WTC11 (cell line): ENCODE results near the gene PSMF1. TPM values are rescaled to one million over a fixed set of nuclear protein-coding genes. Genes with fewer than 3 reads are reported as not detected.

Experiments
- ATAC-seq: fragments of 200-7000 bp; cut with Tn5 transposase; 2 replicates; pipeline ENCODE4 v1.10.0; 2021; ENCODE audit warnings: mild to moderate bottlenecking, moderate library complexity
- CTCF ChIA-PET: fragments of 300-600 bp; sonication (Branson Sonifier 250); formaldehyde crosslinking; loops from one replicate; lab custom pipeline; 2021; ENCODE audit warnings: antibody characterized with exemption; lab: Charles Lee
- POLR2A ChIA-PET: fragments of 350-600 bp; sonication (Branson Sonifier 250); formaldehyde crosslinking; loops from one replicate; lab custom pipeline; 2021; ENCODE audit warnings: antibody characterized with exemption; lab: Charles Lee
- DNase-seq: peaks from one replicate; pipeline ENCODE4 v3.0.0; 2021; ENCODE audit warnings: low spot score
- H3K27ac Mint-ChIP-seq: 2 replicates; pipeline ENCODE4 v1.8.0; 2021; ENCODE audit warnings: mixed read lengths
- H3K27me3 Mint-ChIP-seq: 2 replicates; pipeline ENCODE4 v1.8.0; 2021; ENCODE audit warnings: low read depth, mild to moderate bottlenecking, moderate library complexity, mixed read lengths
- H3K36me3 Mint-ChIP-seq: 2 replicates; pipeline ENCODE4 v1.8.0; 2021; ENCODE audit warnings: mixed read lengths
- H3K4me1 Mint-ChIP-seq: 2 replicates; pipeline ENCODE4 v1.8.0; 2022; ENCODE audit warnings: mixed read lengths
- H3K4me3 Mint-ChIP-seq: 2 replicates; pipeline ENCODE4 v1.8.0; 2021; ENCODE audit warnings: mild to moderate bottlenecking, moderate library complexity, mixed read lengths
- H3K9me3 Mint-ChIP-seq: 2 replicates; pipeline ENCODE4 v1.8.0; 2021; ENCODE audit warnings: mixed read lengths
- ATF2 ChIP-seq: sonication (generic); formaldehyde crosslinking; IDR thresholded peaks from 2 replicates; pipeline ENCODE4 v1.8.1; 2022; ENCODE audit warnings: low read depth, missing genetic modification reagents, borderline replicate concordance
- E2F1 ChIP-seq: sonication (generic); formaldehyde crosslinking; IDR thresholded peaks from 2 replicates; pipeline ENCODE4 v1.8.0; 2022; ENCODE audit warnings: mild to moderate bottlenecking, missing genetic modification reagents
- E2F5 ChIP-seq: sonication (generic); formaldehyde crosslinking; IDR thresholded peaks from 2 replicates; pipeline ENCODE4 v1.8.1; 2022; ENCODE audit warnings: mild to moderate bottlenecking, moderate library complexity, missing genetic modification reagents
- FOXK1 ChIP-seq: sonication (generic); formaldehyde crosslinking; IDR thresholded peaks from 2 replicates; pipeline ENCODE4 v1.8.0; 2022; ENCODE audit warnings: mild to moderate bottlenecking, moderate library complexity, missing genetic modification reagents
- FOXP4 ChIP-seq: sonication (generic); formaldehyde crosslinking; IDR thresholded peaks from 2 replicates; pipeline ENCODE4 v1.8.0; 2022; ENCODE audit warnings: mild to moderate bottlenecking, missing genetic modification reagents
- GABPB1 ChIP-seq: sonication (generic); formaldehyde crosslinking; IDR thresholded peaks from 2 replicates; pipeline ENCODE4 v1.8.1; 2023; ENCODE audit warnings: mild to moderate bottlenecking, missing genetic modification reagents
- GTF2I ChIP-seq: fragments of 250-450 bp; sonication (Bioruptor Pico); conservative IDR thresholded peaks from 2 replicates; pipeline ENCODE4 v1.4.0; 2021; ENCODE audit warnings: mild to moderate bottlenecking
- IRF1 ChIP-seq: sonication (generic); formaldehyde crosslinking; IDR thresholded peaks from 2 replicates; pipeline ENCODE4 v1.8.0; 2023; ENCODE audit warnings: missing genetic modification reagents
- JUN ChIP-seq: sonication (generic); formaldehyde crosslinking; IDR thresholded peaks from 2 replicates; pipeline ENCODE4 v1.8.0; 2023; ENCODE audit warnings: mild to moderate bottlenecking, missing genetic modification reagents
- KAT7 ChIP-seq: sonication (generic); formaldehyde crosslinking; IDR thresholded peaks from 2 replicates; pipeline ENCODE4 v1.8.1; 2023; ENCODE audit warnings: missing genetic modification reagents, mild to moderate bottlenecking, borderline replicate concordance
- MAX ChIP-seq: sonication (generic); formaldehyde crosslinking; IDR thresholded peaks from 2 replicates; pipeline ENCODE4 v1.8.0; 2022; ENCODE audit warnings: mild to moderate bottlenecking, missing genetic modification reagents
- MLX ChIP-seq: sonication (generic); formaldehyde crosslinking; IDR thresholded peaks from 2 replicates; pipeline ENCODE4 v1.8.1; 2023; ENCODE audit warnings: mild to moderate bottlenecking, missing genetic modification reagents, moderate library complexity
- NFYB ChIP-seq: sonication (generic); formaldehyde crosslinking; conservative IDR thresholded peaks from 2 replicates; pipeline ENCODE4 v1.8.0; 2022; ENCODE audit warnings: low read depth, missing genetic modification reagents
- NR1H2 ChIP-seq: sonication (generic); formaldehyde crosslinking; IDR thresholded peaks from 2 replicates; pipeline ENCODE4 v1.9.0; 2021; ENCODE audit warnings: mild to moderate bottlenecking, moderate library complexity, missing genetic modification reagents
- NR3C1 ChIP-seq: sonication (generic); formaldehyde crosslinking; conservative IDR thresholded peaks from 2 replicates; pipeline ENCODE4 v1.8.1; 2023; ENCODE audit warnings: low read depth, mild to moderate bottlenecking, missing genetic modification reagents
- TEAD1 ChIP-seq: sonication (generic); formaldehyde crosslinking; IDR thresholded peaks from 2 replicates; pipeline ENCODE4 v1.8.0; 2022; ENCODE audit warnings: mild to moderate bottlenecking, missing genetic modification reagents
- USF2 ChIP-seq: sonication (generic); formaldehyde crosslinking; IDR thresholded peaks from 2 replicates; pipeline ENCODE4 v1.8.1; 2023; ENCODE audit warnings: mild to moderate bottlenecking, missing genetic modification reagents, moderate library complexity
- ZNF138 ChIP-seq: sonication (generic); formaldehyde crosslinking; conservative IDR thresholded peaks from 2 replicates; pipeline ENCODE4 v1.8.1; 2022; ENCODE audit warnings: mild to moderate bottlenecking, moderate library complexity, missing genetic modification reagents
- ZNF317 ChIP-seq: sonication (generic); formaldehyde crosslinking; IDR thresholded peaks from 2 replicates; pipeline ENCODE4 v1.8.1; 2023; ENCODE audit warnings: low read depth, mild to moderate bottlenecking, moderate library complexity, missing genetic modification reagents, borderline replicate concordance
- ZNF423 ChIP-seq: fragments of 250-450 bp; sonication (Bioruptor Pico); IDR thresholded peaks from 2 replicates; pipeline ENCODE4 v2.1.2; 2022; ENCODE audit warnings: mild to moderate bottlenecking, moderate library complexity
- total RNA-seq: library from RNA; stranded (reverse); gene quantifications from 3 replicates; pipeline ENCODE4 v1.2.3, GENCODE V29; 2021

PSMF1 gene
- total RNA-seq, 1 experiment from 2014 or later = 113 TPM

- Mint-ChIP-seq H3K27ac (no peak overlapping the region), H3K4me3 (no peak overlapping the region), H3K36me3 (peaks cover 5% of the 10 kb centered on the region), H3K9me3 (peaks cover 39% of the 10 kb centered on the region), H3K27me3 (peaks cover 13% of the 10 kb centered on the region), H3K4me1 (peaks cover 8% of the 10 kb centered on the region)
- CTCF ChIA-PET = interaction anchor here (1.3 to 2.2 kb wide), 2 partner anchors 23 kb away, joined by 5 to 11 read pairs; no protein-coding TSS in a partner anchor
- POLR2A ChIA-PET = no interaction called here
- TF ChIP-seq NFYB (peak; percentile 59), KAT7 (CRISPR knock-in tag) (no peak), MLX (CRISPR knock-in tag) (no peak), USF2 (CRISPR knock-in tag) (peak; percentile 71), TEAD1 (CRISPR knock-in tag) (no peak)
- ATAC-seq (no peak), DNase-seq (no peak)
Observed at GRCh38 chr20:1085492-1086276, 32.7 kb upstream of the PSMF1 start.

GRCh38 chr20:1086277-1087213 is 31.9 kb upstream of the PSMF1 start:
- ChIA-PET POLR2A (no interaction called here), CTCF (interaction anchor here (2.2 kb wide), 1 partner anchor 22 kb away, joined by 11 read pairs; no protein-coding TSS in a partner anchor)
- Mint-ChIP-seq H3K9me3 (peaks cover 45% of the 10 kb centered on the region), H3K4me3 (no peak overlapping the region), H3K4me1 (peaks cover 8% of the 10 kb centered on the region), H3K27me3 (peaks cover 19% of the 10 kb centered on the region), H3K27ac (no peak overlapping the region), H3K36me3 (peaks cover 11% of the 10 kb centered on the region)
- TF ChIP-seq GABPB1 (CRISPR knock-in tag) (no peak), E2F5 (CRISPR knock-in tag) (no peak), ZNF138 (CRISPR knock-in tag) (no peak), ATF2 (CRISPR knock-in tag) (no peak), MAX (CRISPR knock-in tag) (no peak), JUN (CRISPR knock-in tag) (no peak), NR1H2 (CRISPR knock-in tag) (no peak), NR3C1 (CRISPR knock-in tag) (no peak)
- ATAC-seq (no peak), DNase-seq (no peak)

- POLR2A ChIA-PET = no interaction called here
- DNase-seq = no peak
- Mint-ChIP-seq H3K4me3 (no peak overlapping the region), H3K9me3 (peaks cover 51% of the 10 kb centered on the region), H3K36me3 (peaks cover 14% of the 10 kb centered on the region), H3K27me3 (peaks cover 23% of the 10 kb centered on the region), H3K4me1 (peaks cover 8% of the 10 kb centered on the region), H3K27ac (no peak overlapping the region)
- no peak for ATAC-seq
- CTCF ChIA-PET = interaction anchor here (2.2 kb wide), 1 partner anchor 21 kb away, joined by 11 read pairs; no protein-coding TSS in a partner anchor
- TF ChIP-seq FOXK1 (CRISPR knock-in tag) = no peak
- no peak for TF ChIP-seq E2F1
- no peak for TF ChIP-seq ZNF317 (CRISPR knock-in tag)
- TF ChIP-seq FOXP4 (CRISPR knock-in tag) = no peak
- no peak for TF ChIP-seq IRF1
- no peak for TF ChIP-seq JUN (CRISPR knock-in tag)
- no peak for TF ChIP-seq ZNF423 (CRISPR knock-in tag)
- no peak for TF ChIP-seq KAT7 (CRISPR knock-in tag)
- no peak for TF ChIP-seq GTF2I (CRISPR knock-in tag)
Observed at GRCh38 chr20:1087311-1087905, 31.0 kb upstream of the PSMF1 start.
